ENCODE data around the gene LGR4. TPM values are rescaled to one million over a fixed set of nuclear protein-coding genes. Genes with fewer than 3 reads are reported as not detected.
A peak's percentile ranks its signal among the peaks of the same experiment; 100 is the strongest.

LGR4 gene
- total and polyA plus RNA-seq, 2 of the 13 experiments (the other 11 are each of a cell fraction or from before 2014, with no cell fraction given) = 42.1 to 68.7 TPM

- TF ChIP-seq ZNF407 (CRISPR knock-in tag; IDR thresholded peaks at IDR 0.05; ENCODE audit: not compliant biosample characterization) (no peak), HOXA9 (CRISPR knock-in tag; IDR thresholded peaks at IDR 0.05; ENCODE audit: borderline replicate concordance) (no peak), ZBTB20 (CRISPR knock-in tag; IDR thresholded peaks at IDR 0.05; ENCODE audit: borderline replicate concordance, low read depth) (no peak), ZGPAT (CRISPR knock-in tag; IDR thresholded peaks at IDR 0.05) (0 out of 2 replicates have a peak, but pooled peaks have one; percentile 52), NFE2 (CRISPR knock-in tag; IDR thresholded peaks at IDR 0.05) (no peak), GATAD2A (CRISPR knock-in tag; IDR thresholded peaks at IDR 0.05) (peak; percentile 84), ZNF782 (CRISPR knock-in tag; IDR thresholded peaks at IDR 0.05; ENCODE audit: borderline replicate concordance) (no peak), ZNF572 (CRISPR knock-in tag; IDR thresholded peaks at IDR 0.05) (no peak), PCBP2 (optimal IDR thresholded peaks at IDR 0.05; ENCODE audit: low read depth, low read length, poor library complexity, severe bottlenecking) (no peak)
Measured at GRCh38 chr11:27395556-27396258, 76.9 kb downstream of the LGR4 start (continued).

All from HepG2 (cell line).